Measurements from ENCODE around the gene DEFB132. TPM values are rescaled to one million over a fixed set of nuclear protein-coding genes. Genes with fewer than 3 reads are reported as not detected.

DEFB132 gene
- total and polyA plus RNA-seq, 5 experiments from 2014 or later = not detected

GRCh38 chr20:288956-289692 lies 31.6 kb downstream of the DEFB132 start:
- H3K4me3 Mint-ChIP-seq = peak overlapping the region in 2 of 10 donors; percentile 1 to 22
- no peaks in the 10 kb centered on the region for H3K27me3 Mint-ChIP-seq
- H3K4me1 Mint-ChIP-seq = peaks cover 4 to 10% (median 9%) of the 10 kb centered on the region in 4 donors
- no peaks in the 10 kb centered on the region for H3K36me3 Mint-ChIP-seq
- no peak for ATAC-seq
- no peaks in the 10 kb centered on the region for H3K9me3 Mint-ChIP-seq
- peak in 1 of 10 donors; percentile 38 for DNase-seq
- POLR2A ChIA-PET = interaction anchor here (1.5 kb wide), 1 partner anchor 9 kb away, joined by 5 read pairs; the partner anchor contains the start of gene ZCCHC3
- H3K27ac Mint-ChIP-seq = peak overlapping the region in 3 of 10 donors; percentile 23 to 34 (median 29)

GRCh38 chr20:289693-290083 lies 32.2 kb downstream of the DEFB132 start:
- no peaks in the 10 kb centered on the region for H3K36me3 Mint-ChIP-seq
- no peak for ATAC-seq
- H3K9me3 Mint-ChIP-seq = no peaks in the 10 kb centered on the region
- H3K4me3 Mint-ChIP-seq = no peak overlapping the region
- POLR2A ChIA-PET = interaction anchor here (1.5 kb wide), 1 partner anchor 8 kb away, joined by 5 read pairs; the partner anchor contains the start of gene ZCCHC3
- H3K27me3 Mint-ChIP-seq = no peaks in the 10 kb centered on the region
- DNase-seq = no peak
- peak overlapping the region in 4 of 10 donors; percentile 29 to 89 (median 56) for H3K27ac Mint-ChIP-seq
- peaks cover 4 to 10% (median 9%) of the 10 kb centered on the region in 4 donors for H3K4me1 Mint-ChIP-seq

- DNase-seq (peak; percentile 75 to 92 (median 79)), ATAC-seq (peak; percentile 91 to 93)
- Mint-ChIP-seq H3K4me3 (no peak within 1 kb of the TSS), H3K36me3 (no peaks in the 10 kb centered on the region), H3K27me3 (no peaks in the 10 kb centered on the region), H3K9me3 (no peaks in the 10 kb centered on the region), H3K4me1 (peaks cover 4 to 10% (median 9%) of the 10 kb centered on the region in 4 donors), H3K27ac (peak within 1 kb of the TSS in 4 of 10 donors; percentile 29 to 89 (median 56))
- POLR2A ChIA-PET = interaction anchor here (1.5 kb wide), 1 partner anchor 8 kb away, joined by 5 read pairs; the partner anchor contains the start of gene ZCCHC3
Measured at GRCh38 chr20:290084-290831, 32.7 kb downstream of the DEFB132 start, which contains the start of gene C20orf96. TSS of gene C20orf96 (minus strand) at chr20:290750. CDS start at chr20:290610, 140 bp downstream.

DNA sequence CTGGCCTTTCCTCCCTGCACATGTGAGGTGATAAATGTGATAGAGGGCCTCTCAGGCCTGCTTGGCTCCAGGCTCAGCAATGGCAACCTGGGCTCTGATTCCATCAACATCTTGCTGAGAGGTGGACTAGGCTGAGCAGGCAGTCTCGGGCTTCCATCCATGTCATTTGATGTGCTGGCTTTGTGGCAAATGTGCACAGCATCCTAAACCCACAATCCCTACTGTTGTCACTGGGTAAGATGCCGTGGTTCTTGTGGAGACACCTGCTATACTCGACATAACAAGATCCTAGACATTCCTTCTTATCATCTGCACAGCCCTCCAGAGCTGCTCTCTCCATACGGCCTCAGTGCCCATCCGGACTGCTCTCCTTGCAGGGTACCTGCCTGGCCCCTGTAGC lies 37.1 kb downstream of the DEFB132 start:
- Mint-ChIP-seq H3K4me3 (peak overlapping the region in 1 of 10 donors; percentile 57), H3K27ac (peak overlapping the region in 1 of 10 donors; percentile 16), H3K27me3 (no peaks in the 10 kb centered on the region), H3K36me3 (peaks cover 0 to 5% (median 5%) of the 10 kb centered on the region in 3 donors), H3K9me3 (peaks cover 0 to 3% (median 0%) of the 10 kb centered on the region in 9 donors), H3K4me1 (peaks cover 17 to 42% (median 34%) of the 10 kb centered on the region in 4 donors)
- POLR2A ChIA-PET = interaction anchor here (0.6 to 1.8 kb wide), 2 partner anchors 16 to 30 kb away, joined by 3 to 9 read pairs; partner anchors contain the start of gene SOX12
- ATAC-seq (no peak), DNase-seq (peak in 1 of 10 donors; percentile 44)

DNA sequence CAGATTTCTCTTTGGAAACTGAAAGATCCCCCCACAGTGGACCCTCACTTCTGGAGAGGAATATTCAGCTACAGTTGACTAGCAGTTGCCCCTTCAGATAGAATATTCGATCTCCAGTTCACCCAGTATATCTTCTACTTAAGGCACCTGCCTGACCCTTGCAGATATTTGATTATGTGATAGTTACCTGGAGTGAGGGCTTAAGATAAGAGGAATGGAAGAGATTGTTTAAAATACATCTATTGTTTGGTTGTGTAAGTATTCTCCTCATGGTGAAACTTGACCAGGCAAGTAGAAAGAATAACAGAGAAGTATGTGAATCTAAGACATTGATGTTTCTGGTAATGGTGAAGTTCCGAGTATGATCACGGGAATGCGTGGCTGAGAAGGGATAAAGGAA lies 38.3 kb downstream of the DEFB132 start:
- Mint-ChIP-seq H3K27me3 (no peaks in the 10 kb centered on the region), H3K36me3 (peaks cover 0 to 8% (median 5%) of the 10 kb centered on the region in 3 donors), H3K4me1 (peaks cover 16 to 45% (median 39%) of the 10 kb centered on the region in 4 donors), H3K27ac (peak overlapping the region; percentile 2 to 98 (median 75)), H3K4me3 (peak overlapping the region; percentile 29 to 100 (median 90)), H3K9me3 (peaks cover 0 to 3% (median 0%) of the 10 kb centered on the region in 9 donors)
- DNase-seq (no peak), ATAC-seq (no peak)
- POLR2A ChIA-PET = interaction anchor here (1.7 to 5.5 kb wide), 2 partner anchors 29 to 34 kb away, joined by 7 to 140 read pairs; partner anchors contain the start of gene SOX12

GRCh38 chr20:297098-297924 lies 39.8 kb downstream of the DEFB132 start, which contains the start of gene ZCCHC3:
TSS of gene ZCCHC3 (plus strand) at chr20:297570. CDS start at chr20:297587, 17 bp downstream.
- Mint-ChIP-seq H3K9me3 (peaks cover 0 to 3% (median 0%) of the 10 kb centered on the region in 9 donors), H3K36me3 (peaks cover 0 to 17% (median 5%) of the 10 kb centered on the region in 3 donors), H3K27ac (peak within 1 kb of the TSS; percentile 97 to 99 (median 98)), H3K27me3 (no peaks in the 10 kb centered on the region), H3K4me3 (peak within 1 kb of the TSS; percentile 93 to 100 (median 99)), H3K4me1 (peaks cover 19 to 50% (median 45%) of the 10 kb centered on the region in 4 donors)
- POLR2A ChIA-PET = interaction anchor here (0.6 to 5.5 kb wide), 15 partner anchors 8 to 799 kb away, joined by 3 to 140 read pairs (median 5); partner anchors contain the start of genes CSNK2A1 and SOX12
- DNase-seq = peak; percentile 74 to 92 (median 82)
- ATAC-seq = peak; percentile 88 to 91

DNA sequence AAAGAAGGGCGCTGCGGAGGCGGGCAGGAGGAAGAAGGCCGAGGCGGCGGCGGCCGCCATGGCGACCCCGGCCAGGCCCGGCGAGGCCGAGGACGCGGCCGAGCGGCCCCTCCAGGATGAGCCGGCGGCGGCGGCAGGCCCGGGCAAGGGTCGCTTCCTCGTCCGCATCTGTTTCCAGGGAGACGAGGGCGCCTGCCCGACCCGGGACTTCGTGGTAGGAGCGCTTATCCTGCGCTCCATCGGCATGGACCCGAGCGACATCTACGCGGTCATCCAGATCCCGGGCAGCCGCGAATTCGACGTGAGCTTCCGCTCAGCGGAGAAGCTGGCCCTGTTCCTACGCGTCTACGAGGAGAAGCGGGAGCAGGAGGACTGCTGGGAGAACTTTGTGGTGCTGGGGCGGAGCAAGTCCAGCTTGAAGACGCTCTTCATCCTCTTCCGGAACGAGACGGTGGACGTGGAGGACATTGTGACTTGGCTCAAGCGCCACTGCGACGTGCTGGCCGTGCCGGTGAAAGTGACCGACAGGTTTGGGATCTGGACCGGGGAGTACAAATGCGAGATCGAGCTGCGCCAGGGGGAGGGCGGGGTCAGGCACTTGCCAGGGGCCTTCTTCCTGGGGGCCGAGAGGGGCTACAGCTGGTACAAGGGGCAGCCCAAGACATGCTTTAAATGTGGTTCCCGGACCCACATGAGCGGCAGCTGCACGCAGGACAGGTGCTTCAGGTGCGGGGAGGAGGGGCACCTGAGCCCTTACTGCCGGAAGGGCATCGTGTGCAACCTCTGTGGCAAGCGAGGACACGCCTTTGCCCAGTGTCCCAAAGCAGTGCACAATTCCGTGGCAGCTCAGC lies 40.6 kb downstream of the DEFB132 start:
- H3K36me3 Mint-ChIP-seq = peaks cover 0 to 17% (median 5%) of the 10 kb centered on the region in 3 donors
- H3K9me3 Mint-ChIP-seq = peaks cover 0 to 3% (median 0%) of the 10 kb centered on the region in 9 donors
- peaks cover 22 to 50% (median 45%) of the 10 kb centered on the region in 4 donors for H3K4me1 Mint-ChIP-seq
- H3K27me3 Mint-ChIP-seq = no peaks in the 10 kb centered on the region
- H3K27ac Mint-ChIP-seq = peak overlapping the region; percentile 96 to 99 (median 98)
- DNase-seq (peak in 9 of 10 donors; percentile 14 to 70 (median 35)), ATAC-seq (peak; percentile 27 to 31)
- POLR2A ChIA-PET = interaction anchor here (0.7 to 5.5 kb wide), 15 partner anchors 8 to 1368 kb away, joined by 3 to 140 read pairs (median 5); partner anchors contain the start of genes CSNK2A1 and SOX12
- H3K4me3 Mint-ChIP-seq = peak overlapping the region; percentile 93 to 100 (median 98)

DNA sequence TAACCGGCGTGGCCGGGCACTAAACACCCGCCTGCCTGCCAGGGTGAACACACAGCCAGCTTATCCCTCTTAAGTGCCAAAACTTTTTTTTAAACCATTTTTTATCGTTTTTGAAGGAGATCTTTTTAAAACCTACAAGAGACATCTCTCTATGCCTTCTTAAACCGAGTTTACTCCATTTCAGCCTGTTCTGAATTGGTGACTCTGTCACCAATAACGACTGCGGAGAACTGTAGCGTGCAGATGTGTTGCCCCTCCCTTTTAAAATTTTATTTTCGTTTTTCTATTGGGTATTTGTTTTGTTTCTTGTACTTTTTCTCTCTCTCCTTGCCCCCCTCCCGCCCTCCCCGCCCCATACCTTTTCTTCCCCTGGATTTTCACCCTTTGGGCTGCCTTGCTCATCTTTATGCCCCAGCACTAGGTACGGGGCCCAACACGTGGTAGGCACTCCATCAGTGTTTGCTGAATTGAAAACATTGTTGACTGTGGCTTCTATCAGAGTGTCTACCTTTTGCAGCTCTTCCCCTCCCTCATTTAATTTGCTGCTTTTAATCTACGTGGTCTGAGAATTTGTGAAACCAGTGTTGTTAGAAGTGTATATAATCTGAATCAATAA lies 41.4 kb downstream of the DEFB132 start:
- Mint-ChIP-seq H3K4me3 (peak overlapping the region; percentile 93 to 100 (median 98)), H3K36me3 (peaks cover 0 to 17% (median 5%) of the 10 kb centered on the region in 3 donors), H3K27me3 (no peaks in the 10 kb centered on the region), H3K27ac (peak overlapping the region; percentile 96 to 99 (median 98)), H3K4me1 (peaks cover 24 to 50% (median 45%) of the 10 kb centered on the region in 4 donors), H3K9me3 (peaks cover 0 to 3% (median 0%) of the 10 kb centered on the region in 9 donors)
- ATAC-seq (peak; percentile 9 to 20), DNase-seq (peak in 1 of 10 donors; percentile 37)
- POLR2A ChIA-PET = interaction anchor here (0.7 to 5.5 kb wide), 8 partner anchors 10 to 1367 kb away, joined by 3 to 140 read pairs (median 4); partner anchors contain the start of gene SOX12

- no peak for DNase-seq
- POLR2A ChIA-PET = interaction anchor here (1.0 to 5.5 kb wide), 2 partner anchors 10 to 24 kb away, joined by 3 to 140 read pairs; partner anchors contain the start of gene SOX12
- H3K27ac Mint-ChIP-seq = peak overlapping the region in 7 of 10 donors; percentile 22 to 99 (median 43)
- peaks cover 24 to 50% (median 45%) of the 10 kb centered on the region in 4 donors for H3K4me1 Mint-ChIP-seq
- H3K9me3 Mint-ChIP-seq = peaks cover 0 to 3% (median 0%) of the 10 kb centered on the region in 9 donors
- ATAC-seq = no peak
- peaks cover 0 to 17% (median 5%) of the 10 kb centered on the region in 3 donors for H3K36me3 Mint-ChIP-seq
- peak overlapping the region in 9 of 10 donors; percentile 37 to 100 (median 80) for H3K4me3 Mint-ChIP-seq
- H3K27me3 Mint-ChIP-seq = no peaks in the 10 kb centered on the region
Measured at GRCh38 chr20:300345-300990, 42.9 kb downstream of the DEFB132 start.

Data from naive thymus-derived CD8-positive, alpha-beta T cell (primary cell).